HG03565 (cell line): Measurements from ENCODE around the gene FAM13A.

Experiments
- ATAC-seq: cut with Tn5 transposase; IDR thresholded peaks from one replicate; pipeline ENCODE4 v1.9.1; 2021; ENCODE audit warnings: mild to moderate bottlenecking, moderate library complexity; ENCODE audit not compliant: unreplicated experiment

Gene FAM13A

GRCh38 chr4:88754796-88755195 is 302.2 kb downstream of the FAM13A start:
- ATAC-seq, result no peak

- ATAC-seq, result no peak
These were observed 303.1 kb downstream of the FAM13A start for GRCh38 chr4:88753658-88754571.

GRCh38 chr4:88752754-88753153 is 304.2 kb downstream of the FAM13A start:
- no peak for ATAC-seq

- ATAC-seq, result no peak
These were observed 304.9 kb downstream of the FAM13A start for GRCh38 chr4:88752076-88752463.

- no peak for ATAC-seq
These were observed 305.5 kb downstream of the FAM13A start for GRCh38 chr4:88751258-88752075.

- no peak for ATAC-seq
These were observed 306.6 kb downstream of the FAM13A start for GRCh38 chr4:88750369-88750768.

GRCh38 chr4:88747351-88747750 is 309.6 kb downstream of the FAM13A start:
- no peak for ATAC-seq

GRCh38 chr4:88746206-88746605 is 310.8 kb downstream of the FAM13A start:
- no peak for ATAC-seq

- no peak for ATAC-seq
These were observed 311.3 kb downstream of the FAM13A start for GRCh38 chr4:88745581-88746163.

- no peak for ATAC-seq
These were observed 311.8 kb downstream of the FAM13A start for GRCh38 chr4:88745175-88745574.

GRCh38 chr4:88744609-88745008 is 312.4 kb downstream of the FAM13A start:
- no peak for ATAC-seq

GRCh38 chr4:88743696-88744095 is 313.3 kb downstream of the FAM13A start:
- no peak for ATAC-seq

- ATAC-seq, result no peak
These were observed 314.4 kb downstream of the FAM13A start for GRCh38 chr4:88742561-88742960.

- no peak for ATAC-seq
These were observed 318.8 kb downstream of the FAM13A start for GRCh38 chr4:88738180-88738579.

- ATAC-seq, result peak; percentile 63
These were observed 319.6 kb downstream of the FAM13A start for GRCh38 chr4:88737307-88737941.

- no peak for ATAC-seq
These were observed 320.7 kb downstream of the FAM13A start for GRCh38 chr4:88736264-88736663.

- ATAC-seq, result no peak
These were observed 321.4 kb downstream of the FAM13A start for GRCh38 chr4:88735564-88735963.

- no peak for ATAC-seq
These were observed 322.5 kb downstream of the FAM13A start for GRCh38 chr4:88734403-88734949.

GRCh38 chr4:88732714-88733368 is 324.1 kb downstream of the FAM13A start:
- no peak for ATAC-seq

- ATAC-seq, result no peak
These were observed 325.6 kb downstream of the FAM13A start for GRCh38 chr4:88731381-88731780.
